Stimulated activated naive CD8-positive, alpha-beta T cell treated with anti-CD3 and anti-CD28 coated beads, Interleukin-15, Interleukin-2, amounts not matched to agents 100 ng/mL and 50 ng/mL, for 24 hours (primary cell): ENCODE measurements around the gene TMC1.
"Not testable (repeated sequence)": the region's sequence is repeated elsewhere in the genome, so short reads cannot be mapped to it uniquely, and the experiment has no call there.

Source experiments
- H3K27ac Mint-ChIP-seq: one replicate; pipeline ENCODE4 v1.8.0; 2021; ENCODE audit warnings: mild to moderate bottlenecking, mixed read lengths
- H3K27me3 Mint-ChIP-seq: one replicate; pipeline ENCODE4 v1.8.0; 2021; ENCODE audit warnings: mixed read lengths
- H3K36me3 Mint-ChIP-seq: one replicate; pipeline ENCODE4 v1.8.0; 2021; ENCODE audit warnings: low read depth, mixed read lengths
- H3K4me1 Mint-ChIP-seq: one replicate; pipeline ENCODE4 v1.8.0; 2021; ENCODE audit warnings: low read depth, mixed read lengths
- H3K4me3 Mint-ChIP-seq: one replicate; pipeline ENCODE4 v1.8.0; 2021; ENCODE audit warnings: mild to moderate bottlenecking, mixed read lengths
- H3K9me3 Mint-ChIP-seq: one replicate; pipeline ENCODE4 v1.8.0; 2021; ENCODE audit warnings: mixed read lengths

Gene TMC1

DNA sequence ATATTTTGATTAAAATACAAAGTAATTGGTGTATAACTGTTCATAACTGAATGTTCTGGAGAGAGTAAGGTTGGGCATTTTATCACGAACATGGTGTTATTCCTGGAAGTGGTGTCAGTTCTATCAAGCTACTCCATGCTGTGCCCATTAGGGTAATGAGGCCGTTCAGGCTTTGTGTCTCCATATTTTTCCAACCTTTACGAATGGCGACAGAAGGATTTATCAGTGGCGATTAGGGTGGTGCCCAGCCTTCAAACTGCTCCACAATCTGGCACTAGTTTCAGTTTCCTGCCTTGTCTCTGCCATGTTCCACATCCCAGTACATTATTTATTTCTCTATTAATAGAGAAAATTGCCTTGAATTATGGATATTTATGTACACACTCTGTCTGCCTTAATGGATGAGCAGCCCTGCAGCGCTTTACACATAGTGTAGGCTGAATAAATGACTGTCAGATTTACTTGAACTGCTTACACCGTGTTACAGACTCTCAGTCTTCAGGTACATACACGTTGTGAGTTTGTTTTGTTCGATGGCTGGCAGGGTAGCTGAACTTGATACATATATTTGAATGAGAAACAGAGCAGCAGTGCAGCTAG lies 23.9 kb upstream of the TMC1 start:
- H3K36me3 Mint-ChIP-seq, result no peaks in the 10 kb centered on the region
- H3K4me3 Mint-ChIP-seq, result no peak overlapping the region
- H3K27me3 Mint-ChIP-seq, result no peaks in the 10 kb centered on the region
- H3K9me3 Mint-ChIP-seq, result peaks cover 4% of the 10 kb centered on the region
- no peaks in the 10 kb centered on the region for H3K4me1 Mint-ChIP-seq
- no peak overlapping the region for H3K27ac Mint-ChIP-seq

DNA sequence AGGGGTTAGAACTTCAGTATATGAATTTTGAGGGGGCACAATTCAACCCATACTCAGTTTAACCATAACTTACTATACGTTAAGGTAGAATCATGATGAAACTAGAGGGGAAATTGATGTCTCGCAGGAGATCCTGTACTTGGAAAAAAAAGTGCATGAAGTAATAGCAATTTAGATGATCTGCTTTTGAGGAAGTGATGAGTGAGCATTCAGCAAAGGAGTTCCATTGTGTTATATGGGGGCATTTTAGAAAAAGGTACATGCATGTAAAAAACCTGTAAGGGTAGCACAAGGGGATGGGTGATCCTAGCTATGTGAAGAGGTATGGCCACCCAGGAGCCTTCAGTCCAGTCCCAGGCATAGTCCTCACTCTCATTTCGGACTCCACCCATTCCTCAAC lies 14.8 kb upstream of the TMC1 start:
- Mint-ChIP-seq H3K4me1 (peaks cover 19% of the 10 kb centered on the region), H3K9me3 (no peaks in the 10 kb centered on the region), H3K27me3 (no peaks in the 10 kb centered on the region), H3K36me3 (no peaks in the 10 kb centered on the region), H3K4me3 (no peak overlapping the region), H3K27ac (no peak overlapping the region)

DNA sequence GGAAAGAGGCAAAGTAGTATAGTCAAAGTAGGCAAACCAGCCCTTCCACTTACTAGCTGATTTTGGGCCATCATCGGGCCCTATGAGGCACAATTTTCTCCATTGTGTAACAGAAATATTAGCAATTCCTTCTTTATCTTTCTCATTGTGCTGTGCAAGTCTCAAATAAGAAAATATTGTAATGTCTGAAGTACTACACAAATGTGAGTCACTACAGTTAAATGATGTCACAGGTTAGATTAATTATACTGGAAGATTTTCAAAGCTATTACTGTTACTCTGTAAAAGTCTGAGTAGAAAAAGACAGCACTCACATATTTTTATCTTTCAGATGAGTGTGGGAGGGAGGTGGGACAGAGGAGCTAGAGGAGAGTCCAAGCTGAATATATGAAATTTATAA lies 12.4 kb upstream of the TMC1 start:
- Mint-ChIP-seq H3K4me1 (peaks cover 19% of the 10 kb centered on the region), H3K27ac (peak overlapping the region; percentile 74), H3K4me3 (peak overlapping the region; percentile 48), H3K9me3 (no peaks in the 10 kb centered on the region), H3K27me3 (no peaks in the 10 kb centered on the region), H3K36me3 (no peaks in the 10 kb centered on the region)

DNA sequence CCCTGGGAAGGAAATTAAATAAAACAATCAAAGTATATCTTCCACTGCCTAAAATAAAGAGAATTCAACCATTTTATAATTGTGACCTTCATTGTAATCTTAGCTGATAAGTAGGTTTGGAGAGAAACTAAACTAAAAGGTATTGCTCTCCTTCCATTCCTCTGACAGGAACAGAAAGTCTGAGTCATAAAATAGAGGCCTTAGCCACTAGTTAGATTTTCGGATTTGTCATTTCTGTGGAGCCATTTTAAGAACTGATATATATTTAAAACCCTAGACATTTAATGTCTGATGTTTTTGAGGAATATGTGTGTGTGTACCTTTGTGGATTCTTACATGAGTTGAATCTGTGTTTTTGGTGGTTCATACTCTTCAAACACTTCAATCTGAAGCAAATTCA lies 11.8 kb upstream of the TMC1 start:
- Mint-ChIP-seq H3K27ac (peak overlapping the region; percentile 74), H3K9me3 (no peaks in the 10 kb centered on the region), H3K4me1 (peaks cover 19% of the 10 kb centered on the region), H3K27me3 (no peaks in the 10 kb centered on the region), H3K36me3 (no peaks in the 10 kb centered on the region), H3K4me3 (peak overlapping the region; percentile 48)

DNA sequence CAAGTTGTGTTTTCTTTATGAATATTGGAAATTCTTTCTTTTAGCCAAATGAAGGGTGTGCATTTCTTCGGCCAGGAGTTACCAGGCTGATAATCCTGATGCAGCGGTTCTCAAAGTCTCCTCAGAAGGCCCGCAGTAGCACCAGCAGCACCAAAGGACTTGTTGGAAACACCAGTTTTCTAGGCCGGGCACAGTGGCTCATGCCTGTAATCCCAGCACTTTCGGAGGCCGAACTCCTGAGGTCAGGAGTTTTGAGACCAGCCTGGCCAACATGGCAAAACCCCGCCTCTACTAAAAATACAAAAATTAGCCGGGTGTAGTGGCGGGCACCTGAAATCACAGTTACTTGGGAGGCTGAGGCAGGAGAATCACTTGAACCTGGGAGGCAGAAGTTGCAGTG lies 397 bp upstream of the TMC1 start:
- H3K9me3 Mint-ChIP-seq, H3K4me3 Mint-ChIP-seq, H3K27me3 Mint-ChIP-seq, H3K27ac Mint-ChIP-seq, H3K36me3 Mint-ChIP-seq: not testable (repeated sequence)
- H3K4me1 Mint-ChIP-seq, result peaks cover 15% of the 10 kb centered on the region

DNA sequence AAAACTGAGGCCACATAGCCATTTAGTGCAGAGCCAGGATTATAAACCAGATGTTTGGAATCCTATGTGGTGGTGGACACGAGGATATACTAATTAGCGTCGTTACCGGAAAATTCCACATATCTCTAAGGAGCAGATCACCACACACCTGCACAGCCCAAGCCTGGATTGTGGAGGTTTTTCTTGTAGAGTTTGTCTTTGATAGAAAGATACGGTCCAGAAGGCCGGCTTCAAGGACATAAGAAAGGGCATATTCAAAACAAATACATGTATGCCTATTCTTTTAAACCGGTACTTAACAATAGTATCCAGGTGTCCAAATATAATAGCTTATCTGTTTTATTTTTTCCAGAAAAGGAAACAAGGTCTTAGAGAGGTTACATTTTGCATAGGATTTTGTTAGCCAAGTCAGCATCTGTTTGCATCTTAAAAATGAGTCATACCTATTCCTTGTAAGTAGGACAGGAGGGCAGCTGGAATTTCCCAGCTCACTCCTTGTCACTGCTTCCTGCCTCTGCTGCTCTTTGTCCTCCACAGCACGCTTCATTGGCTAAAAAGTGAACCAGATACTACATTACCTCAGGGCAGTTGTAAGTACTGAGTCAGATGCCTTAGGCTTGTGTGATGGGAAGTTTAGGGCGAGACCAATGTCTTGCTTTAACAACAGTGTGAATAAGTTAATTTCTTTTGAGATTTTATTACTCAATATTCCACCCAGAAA lies 3.6 kb downstream of the TMC1 start:
- no peaks in the 10 kb centered on the region for H3K36me3 Mint-ChIP-seq
- H3K9me3 Mint-ChIP-seq, result no peaks in the 10 kb centered on the region
- H3K27me3 Mint-ChIP-seq, result no peaks in the 10 kb centered on the region
- peaks cover 44% of the 10 kb centered on the region for H3K4me1 Mint-ChIP-seq
- no peak overlapping the region for H3K4me3 Mint-ChIP-seq
- no peak overlapping the region for H3K27ac Mint-ChIP-seq

DNA sequence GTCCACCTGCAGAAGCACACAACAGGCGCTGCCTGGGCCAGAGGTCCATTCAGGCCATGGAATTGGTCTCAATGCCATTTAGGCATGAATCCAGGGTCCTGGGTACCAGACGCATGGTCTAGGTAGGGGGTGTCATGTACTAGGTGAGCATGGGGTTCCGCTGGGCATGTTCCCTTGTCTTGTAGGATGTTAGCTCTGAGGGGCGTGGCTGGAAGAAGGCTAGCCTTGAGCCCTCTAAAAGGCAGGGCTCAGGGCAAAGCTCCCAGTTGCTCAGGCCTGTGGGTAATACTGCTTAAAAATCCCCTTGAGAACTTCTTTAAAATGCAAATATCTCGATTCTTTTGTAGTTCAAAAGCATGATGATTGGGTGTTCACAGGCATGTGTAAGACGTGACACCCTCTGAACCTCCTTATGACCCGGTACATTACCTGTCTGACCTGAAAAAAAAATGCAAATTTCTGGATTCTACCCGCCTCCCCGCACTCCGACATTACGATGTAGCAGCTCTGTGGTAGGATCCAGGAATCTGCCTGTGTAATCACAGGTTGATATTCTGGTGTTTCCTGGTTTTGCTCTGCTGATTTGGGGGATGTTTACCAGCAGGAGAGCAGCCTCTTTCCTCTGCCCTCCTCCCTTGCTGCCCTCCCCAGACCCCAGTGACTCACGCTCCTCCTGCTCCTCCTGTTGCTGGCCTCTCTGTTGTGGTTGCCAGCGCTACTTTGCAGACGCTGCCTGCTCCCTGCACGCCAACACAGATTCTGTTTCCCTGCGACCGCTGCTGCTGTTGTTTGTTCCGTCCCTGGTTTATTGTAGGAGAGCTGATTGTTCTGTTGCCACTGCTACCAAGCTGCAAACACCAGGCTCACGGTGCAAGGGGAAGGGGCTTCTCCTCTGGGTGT lies 5.7 kb downstream of the TMC1 start:
- H3K36me3 Mint-ChIP-seq, result no peaks in the 10 kb centered on the region
- peak overlapping the region; percentile 91 for H3K27ac Mint-ChIP-seq
- no peaks in the 10 kb centered on the region for H3K9me3 Mint-ChIP-seq
- H3K4me3 Mint-ChIP-seq, result peak overlapping the region; percentile 81
- H3K27me3 Mint-ChIP-seq, result no peaks in the 10 kb centered on the region
- peaks cover 45% of the 10 kb centered on the region for H3K4me1 Mint-ChIP-seq

DNA sequence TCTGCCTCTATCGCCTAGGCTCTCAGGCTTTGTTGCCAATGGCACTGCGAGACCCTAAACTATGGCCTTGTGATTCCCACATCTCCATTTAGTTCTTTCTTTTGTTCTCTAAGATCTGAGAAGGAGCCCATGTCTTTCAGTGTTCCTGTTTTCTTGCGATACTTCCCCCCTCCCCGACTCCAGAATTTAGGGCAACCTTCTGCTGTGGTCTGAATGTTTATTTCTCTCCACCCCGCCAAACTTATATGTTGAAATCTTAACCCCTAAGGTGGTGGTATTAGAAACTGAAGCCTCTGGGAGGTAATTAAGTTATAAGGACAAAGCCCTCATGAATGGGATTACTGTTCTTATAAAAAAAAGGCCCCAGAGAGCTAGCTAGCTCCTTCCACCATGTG lies 6.4 kb downstream of the TMC1 start:
- peak overlapping the region; percentile 91 for H3K27ac Mint-ChIP-seq
- H3K4me3 Mint-ChIP-seq, result peak overlapping the region; percentile 81
- H3K27me3 Mint-ChIP-seq, result no peaks in the 10 kb centered on the region
- peaks cover 45% of the 10 kb centered on the region for H3K4me1 Mint-ChIP-seq
- H3K9me3 Mint-ChIP-seq, result no peaks in the 10 kb centered on the region
- H3K36me3 Mint-ChIP-seq, result no peaks in the 10 kb centered on the region

DNA sequence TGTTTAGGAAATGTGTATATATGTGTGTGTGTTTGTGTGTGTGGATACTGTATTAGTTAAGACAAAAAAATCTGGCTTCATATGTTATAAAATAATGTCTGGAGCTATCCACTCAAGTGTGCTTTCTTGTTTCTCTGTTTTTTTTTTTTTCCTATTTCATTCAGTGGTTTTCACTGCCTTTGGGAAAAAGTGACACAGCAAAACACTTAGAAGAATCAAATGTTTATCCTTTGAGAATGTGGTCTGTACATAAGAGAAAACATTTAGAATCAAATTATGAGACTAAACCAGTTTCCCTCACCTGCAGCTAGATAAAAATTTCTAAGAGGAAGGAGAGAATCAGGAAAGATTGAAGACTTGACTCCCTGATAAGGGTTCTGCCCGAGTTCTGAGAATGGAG lies 8.1 kb downstream of the TMC1 start:
- Mint-ChIP-seq H3K4me3 (no peak overlapping the region), H3K36me3 (no peaks in the 10 kb centered on the region), H3K27me3 (no peaks in the 10 kb centered on the region), H3K9me3 (no peaks in the 10 kb centered on the region), H3K27ac (no peak overlapping the region), H3K4me1 (peaks cover 43% of the 10 kb centered on the region)

DNA sequence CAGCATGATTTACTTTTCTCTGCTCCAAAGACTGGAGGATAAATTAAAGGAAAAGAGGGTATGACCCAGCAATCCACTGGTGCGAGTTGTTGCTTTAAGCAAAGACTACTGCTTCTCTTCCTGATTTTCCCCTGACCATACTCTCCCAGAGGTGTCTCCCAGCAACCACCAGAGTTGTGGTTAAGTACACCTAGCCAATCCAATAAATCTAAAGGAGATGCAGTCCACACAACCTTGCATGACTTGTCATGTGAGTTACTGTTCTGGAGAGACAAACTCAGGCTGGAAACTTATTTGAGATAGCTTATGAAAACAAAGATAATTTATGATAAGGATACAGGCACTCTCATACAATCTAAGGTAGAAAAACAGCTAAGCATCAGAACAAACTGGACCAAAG lies 11.9 kb downstream of the TMC1 start:
- peaks cover 4% of the 10 kb centered on the region for H3K36me3 Mint-ChIP-seq
- peaks cover 5% of the 10 kb centered on the region for H3K9me3 Mint-ChIP-seq
- H3K27ac Mint-ChIP-seq, result no peak overlapping the region
- no peak overlapping the region for H3K4me3 Mint-ChIP-seq
- H3K4me1 Mint-ChIP-seq, result peaks cover 7% of the 10 kb centered on the region
- no peaks in the 10 kb centered on the region for H3K27me3 Mint-ChIP-seq

DNA sequence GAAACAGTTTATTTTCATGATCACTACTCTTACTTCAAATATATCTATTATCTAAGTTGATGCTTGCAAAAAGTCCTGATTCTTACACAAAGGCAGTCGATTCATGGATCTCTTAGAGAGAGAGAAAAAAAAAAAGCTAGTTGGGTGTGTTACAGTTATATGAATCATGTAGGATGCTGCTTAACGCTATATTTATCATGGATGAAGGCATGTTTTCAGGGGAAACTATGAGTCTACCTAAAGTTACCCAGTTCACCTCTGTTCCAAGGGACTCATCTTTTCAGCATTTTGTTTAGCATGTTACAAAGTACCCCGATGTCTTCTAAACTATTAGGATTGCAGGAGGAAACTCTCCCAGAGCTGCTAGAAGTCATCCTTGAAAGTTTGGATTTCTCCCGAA lies 13.5 kb downstream of the TMC1 start:
- Mint-ChIP-seq H3K4me1 (peaks cover 1% of the 10 kb centered on the region), H3K27me3 (no peaks in the 10 kb centered on the region), H3K27ac (no peak overlapping the region), H3K9me3 (peaks cover 5% of the 10 kb centered on the region), H3K4me3 (no peak overlapping the region), H3K36me3 (peaks cover 4% of the 10 kb centered on the region)

DNA sequence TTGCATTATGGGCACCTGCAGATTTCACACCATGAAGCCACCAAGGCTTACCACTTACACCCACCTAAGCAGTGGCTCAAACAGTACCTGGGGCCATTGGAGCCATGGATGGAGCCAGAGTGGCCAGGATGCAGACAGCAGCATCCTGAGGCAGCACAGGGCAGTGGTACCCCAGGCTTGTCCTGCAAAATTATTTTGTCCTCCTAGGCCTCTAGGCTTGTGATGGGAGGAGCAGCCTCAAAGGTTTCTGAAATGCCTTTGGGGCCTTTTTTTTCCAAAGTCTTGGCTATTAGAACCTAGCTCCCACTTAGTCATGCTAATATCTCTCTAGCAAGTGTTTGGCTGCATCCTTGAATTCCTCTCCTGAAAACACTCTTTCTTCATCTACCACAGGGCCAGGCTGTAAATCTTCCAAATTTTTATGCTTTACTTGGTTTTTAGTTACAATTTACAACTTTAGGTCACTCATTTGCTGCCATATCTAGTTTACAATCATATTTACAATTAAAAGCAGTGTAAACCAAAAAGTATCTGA lies 15.7 kb downstream of the TMC1 start:
- peaks cover 5% of the 10 kb centered on the region for H3K9me3 Mint-ChIP-seq
- H3K4me1 Mint-ChIP-seq, result peaks cover 7% of the 10 kb centered on the region
- no peaks in the 10 kb centered on the region for H3K27me3 Mint-ChIP-seq
- H3K4me3 Mint-ChIP-seq, result no peak overlapping the region
- H3K36me3 Mint-ChIP-seq, result peaks cover 4% of the 10 kb centered on the region
- H3K27ac Mint-ChIP-seq, result no peak overlapping the region

DNA sequence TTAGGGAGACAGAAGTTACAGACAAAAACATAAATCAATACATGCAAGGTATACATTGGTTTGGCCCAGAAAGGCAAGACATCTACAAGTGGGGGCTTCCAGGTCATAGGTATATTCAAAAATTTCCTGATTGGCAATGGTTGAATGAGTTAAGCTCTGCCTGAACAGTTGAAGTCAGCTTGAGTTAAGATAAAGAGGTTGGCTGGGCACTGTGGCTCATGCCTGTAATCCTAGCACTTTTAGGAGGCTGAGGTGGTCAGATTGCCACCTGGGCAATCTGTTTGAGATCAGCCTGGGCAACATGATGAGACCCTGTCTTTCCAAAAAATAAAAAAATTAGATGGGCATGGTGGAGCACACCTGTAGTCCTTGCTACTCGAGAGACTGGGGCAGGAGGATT lies 16.3 kb downstream of the TMC1 start:
- Mint-ChIP-seq H3K4me1 (peaks cover 11% of the 10 kb centered on the region), H3K27ac (no peak overlapping the region), H3K9me3 (peaks cover 5% of the 10 kb centered on the region), H3K4me3 (no peak overlapping the region), H3K27me3 (no peaks in the 10 kb centered on the region), H3K36me3 (peaks cover 4% of the 10 kb centered on the region)

DNA sequence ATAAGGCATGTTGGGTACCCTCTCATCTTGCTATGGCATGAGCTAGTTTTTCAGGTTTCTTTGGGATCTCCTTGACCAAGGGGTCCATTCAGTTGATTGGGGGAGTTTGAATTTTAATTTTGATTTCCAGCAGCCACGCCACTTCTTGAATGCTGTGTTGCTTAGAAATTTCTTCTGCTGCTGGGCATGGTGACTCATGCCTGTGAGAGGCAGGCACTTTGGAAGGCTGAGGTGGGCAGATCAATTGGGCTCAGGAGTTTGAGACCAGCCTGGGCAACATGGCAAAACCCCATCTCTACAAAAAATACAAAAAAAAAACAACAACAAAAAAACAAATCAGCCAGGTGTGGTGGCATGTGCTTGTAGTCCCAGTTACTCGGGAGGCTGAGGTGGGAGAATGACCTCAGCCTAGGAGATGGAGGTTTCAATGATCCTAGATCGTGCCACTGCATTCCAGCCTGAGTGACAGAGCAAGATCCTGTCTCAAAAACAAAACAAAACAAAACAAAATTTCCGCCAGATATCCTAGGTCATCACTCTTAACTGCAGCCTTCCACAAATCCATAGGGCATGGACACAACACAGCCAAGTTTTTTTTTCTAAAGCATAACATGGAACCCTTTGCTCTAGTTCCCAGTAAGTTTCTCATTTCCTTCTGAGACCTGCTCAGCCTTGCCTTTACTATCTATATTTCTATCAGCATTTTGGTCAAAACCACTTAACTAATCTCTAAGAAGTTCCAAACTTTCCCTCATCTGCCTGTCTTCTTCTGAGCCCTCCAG lies 17.7 kb downstream of the TMC1 start:
- no peak overlapping the region for H3K4me3 Mint-ChIP-seq
- H3K27ac Mint-ChIP-seq, result no peak overlapping the region
- H3K27me3 Mint-ChIP-seq, result no peaks in the 10 kb centered on the region
- peaks cover 4% of the 10 kb centered on the region for H3K36me3 Mint-ChIP-seq
- H3K4me1 Mint-ChIP-seq, result peaks cover 15% of the 10 kb centered on the region
- peaks cover 5% of the 10 kb centered on the region for H3K9me3 Mint-ChIP-seq
